ENCODE data around the gene MORC1.
"Not testable (repeated sequence)": the region's sequence is repeated elsewhere in the genome, so short reads cannot be mapped to it uniquely, and the experiment has no call there.

Gene MORC1, protein sequence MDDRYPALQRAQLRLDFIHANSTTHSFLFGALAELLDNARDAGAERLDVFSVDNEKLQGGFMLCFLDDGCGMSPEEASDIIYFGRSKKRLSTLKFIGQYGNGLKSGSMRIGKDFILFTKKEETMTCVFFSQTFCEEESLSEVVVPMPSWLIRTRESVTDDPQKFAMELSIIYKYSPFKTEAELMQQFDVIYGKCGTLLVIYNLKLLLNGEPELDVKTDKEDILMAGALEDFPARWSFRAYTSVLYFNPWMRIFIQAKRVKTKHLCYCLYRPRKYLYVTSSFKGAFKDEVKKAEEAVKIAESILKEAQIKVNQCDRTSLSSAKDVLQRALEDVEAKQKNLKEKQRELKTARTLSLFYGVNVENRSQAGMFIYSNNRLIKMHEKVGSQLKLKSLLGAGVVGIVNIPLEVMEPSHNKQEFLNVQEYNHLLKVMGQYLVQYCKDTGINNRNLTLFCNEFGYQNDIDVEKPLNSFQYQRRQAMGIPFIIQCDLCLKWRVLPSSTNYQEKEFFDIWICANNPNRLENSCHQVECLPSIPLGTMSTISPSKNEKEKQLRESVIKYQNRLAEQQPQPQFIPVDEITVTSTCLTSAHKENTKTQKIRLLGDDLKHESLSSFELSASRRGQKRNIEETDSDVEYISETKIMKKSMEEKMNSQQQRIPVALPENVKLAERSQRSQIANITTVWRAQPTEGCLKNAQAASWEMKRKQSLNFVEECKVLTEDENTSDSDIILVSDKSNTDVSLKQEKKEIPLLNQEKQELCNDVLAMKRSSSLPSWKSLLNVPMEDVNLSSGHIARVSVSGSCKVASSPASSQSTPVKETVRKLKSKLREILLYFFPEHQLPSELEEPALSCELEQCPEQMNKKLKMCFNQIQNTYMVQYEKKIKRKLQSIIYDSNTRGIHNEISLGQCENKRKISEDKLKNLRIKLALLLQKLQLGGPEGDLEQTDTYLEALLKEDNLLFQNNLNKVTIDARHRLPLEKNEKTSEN

DNA sequence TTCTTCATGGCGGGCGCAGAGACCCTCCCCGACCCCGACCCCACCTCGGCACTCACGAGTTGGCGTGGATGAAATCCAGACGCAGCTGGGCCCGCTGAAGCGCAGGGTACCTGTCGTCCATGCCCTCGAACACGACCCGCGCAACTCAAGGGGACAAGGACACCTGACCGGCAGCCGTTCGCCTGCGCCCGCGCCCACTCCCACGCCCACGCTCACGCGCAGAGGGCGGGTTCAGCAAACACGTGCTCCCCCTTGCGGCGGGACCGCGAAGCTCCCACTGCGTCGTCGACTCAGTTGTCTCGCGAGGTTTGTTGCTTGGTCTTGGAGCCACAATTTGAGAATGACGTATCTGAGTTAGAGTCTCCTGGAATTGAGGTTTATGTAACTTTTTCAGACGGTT is at the start of gene MORC1:
Gene MORC1, minus strand, starts transcription at position 196 of the 400 bp plus-strand sequence. Its CDS starts 75 bp downstream, at position 121.
- DNase-seq = no peak

DNA sequence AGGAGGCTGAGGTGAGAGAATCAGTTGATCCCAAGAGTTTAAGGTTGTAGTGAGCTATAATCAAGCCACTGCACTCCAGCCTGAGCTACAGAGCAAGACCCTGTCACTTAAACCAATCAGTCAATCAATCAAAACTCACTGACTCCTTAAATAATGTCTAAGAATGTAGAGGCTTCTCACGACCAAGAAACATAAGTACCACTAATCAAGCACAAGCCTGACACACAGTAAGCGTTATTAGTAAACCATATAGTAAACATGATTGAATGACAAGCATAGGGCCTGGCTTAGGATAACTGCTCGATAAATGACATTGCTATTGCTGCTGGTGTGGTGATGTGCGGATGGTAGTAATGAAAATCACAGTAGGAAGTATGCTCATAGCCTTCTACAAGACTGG is 48.0 kb upstream of the MORC1 start:
- DNase-seq = no peak

DNA sequence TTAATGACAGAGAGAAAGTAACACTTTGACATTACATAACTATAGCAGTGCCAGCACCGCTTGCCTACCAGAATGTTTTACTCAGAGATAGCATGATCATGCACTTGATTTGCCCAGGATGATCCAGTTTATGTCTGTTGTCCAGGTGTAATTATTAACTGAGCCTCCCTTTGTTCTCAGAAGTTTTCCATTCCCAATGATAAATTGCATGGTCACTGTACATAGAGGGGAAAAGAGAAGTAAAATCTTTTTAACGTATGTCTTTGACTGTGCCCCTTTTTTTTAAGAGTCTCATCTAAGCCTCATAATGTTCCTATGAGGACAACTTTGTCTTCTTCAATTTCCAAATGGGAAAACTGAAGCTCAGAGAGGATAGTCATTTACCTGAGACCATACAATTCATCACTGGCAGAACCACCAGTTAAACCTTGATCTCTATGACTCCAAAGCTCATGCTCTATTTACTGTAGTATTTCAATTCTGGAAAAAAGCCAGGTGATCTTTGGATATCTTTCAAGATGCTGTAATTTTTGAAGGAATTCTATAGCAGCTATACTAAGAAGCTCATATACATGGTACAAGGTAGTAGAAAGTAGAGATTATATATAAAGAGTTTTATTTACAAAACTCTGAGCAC is 43.7 kb upstream of the MORC1 start:
- DNase-seq = no peak

DNA sequence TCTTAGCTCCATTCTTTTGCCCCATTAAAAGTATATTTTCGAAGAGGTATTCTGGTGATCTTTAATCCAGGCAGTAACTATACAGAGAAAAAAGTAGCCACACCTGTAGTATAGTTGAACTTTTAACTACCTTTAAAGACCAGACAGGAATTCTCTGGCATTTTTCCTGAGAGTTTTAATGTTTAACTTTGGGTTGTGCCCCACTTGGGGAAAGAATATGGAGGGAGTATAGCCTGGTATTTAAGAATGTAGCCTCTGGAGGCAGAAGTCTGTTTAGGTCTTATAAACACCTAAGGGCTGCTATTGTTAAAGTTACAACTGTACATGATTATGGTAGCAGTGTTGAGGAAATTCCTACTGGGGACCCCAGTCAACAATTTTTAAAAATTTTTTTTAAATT is 37.9 kb upstream of the MORC1 start:
- DNase-seq = no peak

DNA sequence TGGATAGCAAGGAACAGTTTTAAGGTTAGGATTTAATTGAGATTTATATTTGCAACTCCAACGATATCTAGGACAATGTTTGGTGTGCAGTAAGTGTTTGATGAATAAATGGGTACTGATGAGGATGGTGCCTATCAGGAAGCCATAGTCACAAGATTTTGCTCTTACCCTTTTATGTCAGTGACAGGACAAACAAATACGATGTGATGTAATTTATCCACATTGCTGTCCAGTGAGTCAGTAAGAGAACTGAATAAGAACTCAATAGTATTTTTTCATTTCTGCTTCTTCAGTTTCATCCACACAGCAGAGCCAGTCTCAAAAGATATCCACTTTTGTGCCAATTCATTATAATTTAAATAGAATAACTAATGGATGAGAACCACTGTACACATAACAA is 37.0 kb upstream of the MORC1 start:
- DNase-seq = no peak

DNA sequence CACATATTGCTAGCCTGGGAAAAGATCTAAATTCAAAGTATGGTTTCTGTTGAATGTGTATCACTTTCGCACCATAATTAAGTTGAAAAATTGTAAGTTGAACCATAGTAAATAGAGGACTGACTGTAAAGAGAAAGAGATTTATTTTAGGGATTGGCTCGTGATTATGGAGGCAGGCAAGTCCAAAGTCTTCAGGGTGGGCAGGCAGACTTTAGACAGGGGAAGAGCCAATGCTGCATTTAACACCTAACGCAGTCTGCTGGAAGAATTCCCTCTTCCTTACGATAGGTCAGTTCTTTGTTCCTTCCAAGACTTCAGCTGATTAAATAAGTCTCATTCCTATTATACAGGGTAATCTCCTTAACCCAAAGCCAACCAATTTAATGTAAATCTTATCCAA is 34.4 kb upstream of the MORC1 start:
- no peak for DNase-seq

DNA sequence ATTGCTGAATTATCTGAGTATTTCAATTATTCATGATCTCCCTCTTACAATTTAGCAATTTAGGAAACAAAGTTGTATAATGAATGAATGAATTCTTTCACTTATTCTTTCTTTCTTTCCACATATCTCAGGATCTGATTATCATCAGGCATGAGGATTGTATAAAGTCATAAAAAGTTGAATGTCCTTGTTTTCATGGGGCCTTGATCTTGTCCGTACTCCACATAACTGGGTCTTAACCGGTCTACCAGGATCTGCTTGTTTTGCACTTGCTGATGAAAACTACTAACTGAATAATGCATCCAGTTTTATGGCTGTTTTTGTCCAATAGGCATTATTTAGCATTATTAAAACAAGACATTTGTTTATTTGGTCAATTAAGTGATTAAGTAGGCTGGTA is 31.1 kb upstream of the MORC1 start:
- DNase-seq = no peak

DNA sequence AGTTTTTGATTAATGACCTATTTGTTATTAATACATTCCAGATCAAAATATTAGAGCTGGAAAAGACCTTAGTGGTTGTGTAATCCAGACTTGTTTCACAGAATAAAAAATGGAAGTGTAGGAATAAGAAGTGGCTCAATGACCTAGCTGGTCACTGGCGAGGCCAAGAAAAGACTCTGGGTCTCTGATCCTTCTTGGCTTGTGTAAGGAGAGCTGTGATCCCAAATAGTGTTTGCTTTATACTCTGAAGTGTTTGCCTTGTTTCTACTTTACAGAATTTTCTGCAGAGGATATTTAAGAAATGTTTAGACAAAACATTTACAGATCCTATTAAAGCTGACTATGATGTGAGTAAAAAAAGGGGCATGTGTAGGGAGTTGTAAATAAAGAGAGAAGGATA is 25.7 kb upstream of the MORC1 start:
- DNase-seq = no peak

DNA sequence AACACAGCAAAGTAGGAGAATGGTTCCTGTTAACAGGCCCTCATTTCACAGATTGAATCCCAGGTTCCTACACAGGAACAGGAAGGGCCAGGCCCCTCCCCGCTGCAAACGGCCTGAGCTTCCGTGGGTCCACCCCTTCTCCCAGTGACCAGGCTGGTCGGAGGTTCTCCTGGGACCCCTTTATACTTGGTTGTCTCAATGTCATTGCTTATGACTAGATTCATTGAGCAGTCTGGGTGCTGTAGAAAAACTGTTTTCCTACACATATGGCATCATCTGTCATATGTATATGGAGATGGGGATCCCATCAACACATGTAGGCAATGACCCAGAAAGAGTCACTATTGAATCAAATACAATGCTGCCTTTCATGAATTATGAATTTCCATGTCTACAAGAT is 22.4 kb upstream of the MORC1 start:
- DNase-seq = no peak

DNA sequence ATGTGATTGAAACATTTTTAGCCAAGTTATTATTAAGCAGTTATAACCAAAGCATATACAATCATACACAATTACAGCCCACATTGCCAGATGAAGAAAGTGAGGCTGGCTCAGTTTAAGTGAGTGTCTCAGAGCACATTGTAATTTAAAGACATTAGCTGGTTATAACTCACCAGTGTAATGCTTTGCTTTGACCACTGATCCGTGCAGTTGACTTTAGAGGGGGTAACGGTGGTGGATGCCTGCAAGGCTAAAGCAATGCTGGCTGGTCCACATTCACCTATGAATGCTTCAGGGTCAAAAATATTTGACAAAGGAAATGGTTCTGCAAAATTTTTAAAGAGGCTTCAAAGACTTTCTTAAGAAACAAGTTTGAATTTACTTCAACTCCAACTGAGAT is 19.8 kb upstream of the MORC1 start:
- DNase-seq = no peak

DNA sequence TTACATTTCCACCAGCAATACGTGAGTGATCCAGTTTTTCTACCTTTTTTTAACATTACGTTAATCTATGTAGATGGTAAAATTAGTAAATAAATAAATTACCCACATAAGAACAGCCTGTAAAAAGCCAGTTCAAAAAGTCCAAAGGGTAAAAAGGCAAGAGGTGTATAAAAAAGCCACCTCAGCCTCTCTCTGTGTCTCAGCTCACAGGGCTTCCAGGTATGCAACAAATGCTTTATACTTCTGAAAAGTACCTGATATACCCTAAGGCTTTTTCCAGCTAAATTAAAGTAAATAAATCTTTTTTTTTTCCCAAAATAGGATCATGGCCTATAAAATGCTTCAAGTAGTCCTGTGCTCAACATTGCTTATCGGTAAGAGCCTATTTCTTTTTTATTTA is 18.6 kb upstream of the MORC1 start, which contains the start of gene C3orf85:
Gene C3orf85, plus strand, starts transcription at position 197 of the 400 bp plus-strand sequence. Its CDS starts 129 bp downstream, at position 326.
- no peak for DNase-seq

DNA sequence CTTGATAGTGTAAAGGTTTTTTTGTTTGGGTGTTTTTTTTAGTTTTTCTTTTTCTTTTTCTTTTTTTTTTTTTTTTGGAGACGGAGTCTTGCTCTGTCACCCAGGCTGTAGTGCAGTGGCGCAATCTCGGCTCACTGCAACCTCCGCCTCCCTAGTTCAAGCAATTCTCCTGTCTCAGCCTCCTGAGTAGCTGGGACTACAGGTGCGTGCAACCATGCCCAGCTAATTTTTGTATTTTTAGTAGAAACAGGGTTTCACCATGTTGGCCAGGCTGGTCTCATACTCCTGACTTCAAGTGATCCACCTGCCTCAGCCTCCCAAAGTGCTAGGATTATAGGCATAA is 15.5 kb upstream of the MORC1 start:
- DNase-seq = not testable (repeated sequence)

DNA sequence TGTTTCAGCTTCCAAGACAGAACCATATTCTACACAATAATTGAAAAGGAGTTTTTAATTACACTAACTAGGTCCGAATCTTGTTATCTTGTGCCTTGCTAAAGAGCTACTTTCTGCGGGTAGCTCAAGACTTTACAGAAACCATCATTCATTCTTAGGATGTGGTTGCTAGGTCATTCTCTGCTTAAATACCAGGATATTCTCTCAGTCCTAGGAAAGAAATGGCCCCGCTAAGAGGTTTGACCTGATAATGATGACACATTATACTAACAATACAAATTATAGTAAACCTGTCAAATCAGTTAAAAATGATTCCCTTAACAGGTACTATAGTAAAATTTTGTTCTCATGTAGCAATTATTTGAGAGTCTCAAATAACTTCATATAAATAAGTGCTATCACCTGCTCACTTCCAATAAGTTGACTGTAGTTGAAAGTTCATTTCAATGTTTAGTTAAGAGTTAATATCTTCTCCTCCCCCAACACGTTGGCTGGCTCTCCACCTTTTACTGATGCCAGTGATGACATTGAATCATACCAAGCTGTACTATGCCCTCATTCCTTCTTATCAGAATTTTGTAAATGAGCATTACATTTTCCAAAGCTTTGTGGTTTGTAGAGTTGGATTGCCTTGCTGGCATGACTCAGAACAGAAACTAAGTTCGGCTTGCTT is 15.0 kb upstream of the MORC1 start:
- no peak for DNase-seq

DNA sequence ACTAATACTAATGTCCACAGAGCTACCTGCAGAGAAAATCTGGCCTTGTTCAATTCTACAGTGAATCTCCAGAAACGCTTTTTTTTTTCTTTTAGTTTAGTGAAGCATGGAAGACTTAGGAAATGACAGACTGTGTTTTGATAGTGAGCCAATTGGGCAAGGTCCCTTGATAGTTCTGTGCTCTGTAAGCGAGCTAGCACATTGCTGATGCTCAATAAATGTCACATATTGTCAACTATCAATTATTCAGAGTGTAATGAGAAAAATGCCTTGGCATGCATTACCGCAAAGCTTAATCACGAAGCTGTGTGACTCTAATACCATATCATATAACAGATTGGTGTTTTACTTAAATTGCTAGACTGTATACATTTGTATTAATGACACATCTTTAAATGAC is 13.3 kb upstream of the MORC1 start:
- no peak for DNase-seq

DNA sequence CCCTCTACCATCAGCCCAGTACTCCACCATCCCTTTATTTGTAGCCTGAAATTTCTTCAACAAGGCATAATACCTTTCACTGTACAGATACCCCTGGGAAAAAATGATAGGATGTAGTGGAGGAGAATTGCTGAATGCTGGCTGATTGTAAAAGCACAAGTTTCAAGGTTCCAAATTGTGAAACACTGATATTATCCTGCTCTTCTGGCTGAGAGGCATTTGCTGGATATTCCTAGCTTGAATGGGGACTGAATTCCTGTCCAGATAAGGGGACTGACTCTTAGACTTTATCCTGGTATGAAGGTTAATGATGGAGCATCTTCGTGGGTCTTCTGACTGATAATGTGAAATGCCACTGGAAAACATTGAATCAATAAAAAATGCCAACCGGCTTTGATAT is 9.6 kb upstream of the MORC1 start:
- no peak for DNase-seq

DNA sequence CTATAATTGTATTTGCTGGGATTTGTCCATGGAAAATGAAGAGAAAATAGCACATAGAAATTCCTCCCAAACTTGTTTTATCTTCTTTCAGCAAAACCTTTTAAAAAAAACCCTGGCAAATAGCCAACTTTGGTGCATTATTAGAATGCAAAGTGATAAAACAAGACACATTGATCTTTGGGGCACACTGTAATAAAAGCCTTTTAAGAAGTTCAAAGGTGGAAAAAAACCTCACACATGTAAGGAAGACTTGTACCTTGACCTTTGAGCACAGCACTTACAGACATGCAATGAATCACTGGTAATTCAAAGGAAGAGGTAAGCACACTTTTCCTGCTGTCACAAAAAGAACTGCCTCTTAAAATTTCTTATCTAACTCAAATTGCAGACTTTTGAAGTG is 8.0 kb upstream of the MORC1 start:
- no peak for DNase-seq

DNA sequence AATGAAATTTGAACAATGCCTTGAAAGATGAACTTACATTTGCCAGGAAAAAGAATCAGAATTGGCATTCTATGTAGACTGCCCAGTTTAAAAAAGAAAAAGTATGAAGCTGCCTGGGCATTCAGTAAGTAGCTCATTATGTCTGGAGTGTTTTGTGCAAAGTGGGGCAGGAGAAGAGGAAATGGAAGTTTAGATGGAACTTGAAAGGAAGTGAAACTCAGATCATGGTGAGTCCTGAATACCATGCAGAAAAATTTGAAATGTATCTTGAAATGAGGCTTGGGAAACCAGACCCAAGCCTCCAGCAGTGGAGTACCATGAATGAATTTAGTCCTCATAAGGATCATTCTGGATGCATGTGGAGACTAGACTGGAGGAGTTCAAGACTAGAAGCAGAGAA is 4.8 kb upstream of the MORC1 start:
- DNase-seq = no peak

DNA sequence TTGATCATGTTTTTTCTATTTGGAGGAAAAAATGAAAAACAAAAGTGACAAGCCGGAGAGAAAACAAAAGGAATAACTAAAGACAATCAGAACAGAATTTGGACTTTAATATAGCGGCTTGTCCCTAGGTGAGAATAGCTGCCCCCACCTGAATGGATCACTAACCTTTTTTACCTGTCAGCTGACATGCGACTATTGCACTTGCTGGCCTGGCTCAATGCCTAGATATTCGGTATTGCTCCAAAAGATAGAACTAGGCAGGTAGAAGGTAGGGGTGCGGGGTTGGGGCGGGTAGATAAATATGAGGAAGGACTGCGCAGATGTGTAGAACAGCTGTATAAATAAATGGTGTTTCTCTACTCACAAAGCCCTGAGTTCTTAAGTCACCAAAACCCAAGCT is 650 bp upstream of the MORC1 start:
- DNase-seq = no peak

DNA sequence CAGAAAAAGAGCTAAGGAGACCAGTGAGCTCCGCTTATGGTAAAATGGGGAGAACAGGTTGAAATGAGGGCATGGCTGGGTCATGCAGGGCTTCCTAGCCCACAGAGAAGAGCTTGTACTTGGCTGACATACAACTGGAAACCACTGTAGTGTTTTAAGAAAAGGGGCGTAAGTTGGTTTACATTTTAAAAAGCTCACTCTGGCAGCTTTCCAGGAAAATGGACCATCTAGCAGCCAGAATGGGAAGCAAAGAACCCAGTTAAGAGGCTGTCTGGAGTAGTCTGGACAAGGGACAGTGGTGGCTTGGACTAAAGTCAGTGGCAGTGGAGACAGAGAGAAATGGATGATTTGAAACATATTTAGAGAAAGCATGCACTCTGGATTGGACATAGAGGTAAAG is 1.9 kb downstream of the MORC1 start:
- no peak for DNase-seq

DNA sequence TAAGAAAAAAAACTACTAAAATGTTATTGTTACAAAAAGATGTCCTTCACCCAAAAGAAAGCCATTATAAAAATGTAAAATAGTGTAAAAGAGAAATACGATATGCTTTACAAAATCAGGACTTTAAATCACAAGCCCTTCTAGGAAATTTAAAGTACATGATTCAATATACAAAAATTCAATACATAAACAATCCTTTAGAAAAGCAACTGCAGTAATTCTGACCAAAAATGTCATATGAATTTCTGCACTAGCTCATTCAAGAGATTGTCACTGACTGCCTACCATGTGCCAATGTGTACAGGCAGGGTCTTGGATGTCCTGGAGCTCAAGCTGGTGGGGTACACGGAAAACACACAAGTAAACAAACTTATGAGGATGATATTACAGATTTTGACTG is 2.5 kb downstream of the MORC1 start:
- no peak for DNase-seq

DNA sequence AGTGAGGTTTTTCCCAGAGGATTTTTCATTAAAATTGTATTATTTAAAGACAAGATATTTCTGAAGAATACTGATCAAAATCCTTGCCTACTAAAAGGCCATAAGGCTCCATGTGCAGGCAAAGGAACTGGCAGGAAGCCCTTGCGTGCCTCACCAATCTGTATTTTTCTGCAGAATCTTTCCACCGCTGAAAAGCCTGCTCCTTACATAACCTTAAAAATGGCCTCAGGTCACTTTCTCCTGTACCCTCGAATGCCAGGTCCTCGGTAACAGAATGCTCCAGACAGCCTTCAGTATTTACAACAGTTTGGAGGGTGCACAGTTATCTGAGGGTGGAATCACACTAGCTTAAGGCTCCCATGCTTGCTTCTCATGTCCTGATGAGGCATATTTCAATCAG is 3.2 kb downstream of the MORC1 start:
- no peak for DNase-seq

DNA sequence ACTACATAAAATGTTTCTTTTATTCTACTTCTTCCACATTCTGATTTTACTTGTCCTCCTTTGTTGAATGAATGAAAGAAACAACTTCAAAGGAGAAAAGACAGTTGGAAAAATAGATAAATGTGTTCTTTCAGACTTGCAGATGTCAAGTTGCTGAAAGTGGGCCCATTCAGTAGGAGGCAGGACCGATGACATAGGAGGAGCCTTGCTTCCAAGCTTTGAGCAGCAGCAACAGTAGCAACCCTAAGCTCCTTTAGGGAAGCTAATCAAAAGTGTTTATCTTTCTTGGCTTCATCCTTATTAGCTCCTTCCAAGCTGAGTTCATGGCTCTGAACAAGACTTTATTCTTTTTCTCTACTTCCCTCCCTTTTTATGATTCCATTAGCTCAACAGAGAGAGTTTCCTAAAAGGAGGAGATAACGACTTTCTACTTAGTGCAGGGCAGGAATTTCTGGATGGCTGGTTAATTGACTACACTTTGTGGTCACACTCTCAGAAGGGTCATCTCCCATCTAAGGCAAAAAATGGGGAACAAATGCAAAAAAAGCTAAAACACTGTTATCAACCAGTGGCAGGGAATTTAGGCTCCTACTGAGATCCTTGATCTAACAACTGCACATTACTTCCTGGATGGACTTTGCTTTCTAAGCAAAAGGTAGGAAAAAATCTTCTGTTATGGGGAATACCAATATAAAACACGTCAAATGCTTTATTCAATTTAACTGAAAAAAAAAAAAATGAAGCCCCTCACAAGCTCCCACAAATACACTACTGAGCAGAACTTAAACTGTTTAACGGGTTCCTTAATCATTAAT is 4.8 kb downstream of the MORC1 start:
- no peak for DNase-seq
